Subcutaneous adipose tissue (tissue), 4 donors: ENCODE measurements around the gene MVK. TPM values are rescaled to one million over a fixed set of nuclear protein-coding genes. Genes with fewer than 3 reads are reported as not detected.

Experiments used
- total RNA-seq, 4 donors: library from RNA; depleted of rRNA; stranded (reverse); fragments of >200 nt; gene quantifications; one replicate each; pipeline ENCODE4 v1.1.0, GENCODE V29; 2016
- TF ChIP-seq, protein P1 (sequence below): fragments of 450-650 bp; IDR thresholded peaks from one replicate; pipeline ENCODE4 v1.5.1; 2016; ENCODE audit warnings: low read depth, mild to moderate bottlenecking, control low read depth, antibody characterized with exemption, moderate library complexity

Gene MVK
- total RNA-seq, 4 donors from 2014 or later, result 5.4 to 15.1 (median 11.5) TPM

DNA sequence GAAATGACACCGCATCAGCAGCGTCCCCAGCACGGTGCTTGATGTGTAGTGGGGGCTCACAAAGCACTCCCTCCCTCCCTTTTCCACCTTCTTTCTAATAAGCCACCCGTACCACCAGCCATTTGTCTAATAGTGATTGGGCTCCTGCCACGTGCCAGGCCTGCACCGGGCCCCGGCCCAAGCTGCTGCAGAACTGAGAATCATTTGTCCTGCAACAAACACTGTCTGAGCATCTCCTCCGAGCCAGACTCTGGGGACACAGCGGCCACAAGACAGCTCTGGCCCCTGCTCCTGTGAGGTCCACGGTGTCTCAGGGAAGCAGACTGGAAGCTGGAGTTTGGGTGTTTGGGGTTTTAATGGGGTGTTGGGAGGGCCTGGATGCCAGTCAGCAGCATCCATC, 43.9 kb downstream of the MVK start:
- TF ChIP-seq, protein P1, sequence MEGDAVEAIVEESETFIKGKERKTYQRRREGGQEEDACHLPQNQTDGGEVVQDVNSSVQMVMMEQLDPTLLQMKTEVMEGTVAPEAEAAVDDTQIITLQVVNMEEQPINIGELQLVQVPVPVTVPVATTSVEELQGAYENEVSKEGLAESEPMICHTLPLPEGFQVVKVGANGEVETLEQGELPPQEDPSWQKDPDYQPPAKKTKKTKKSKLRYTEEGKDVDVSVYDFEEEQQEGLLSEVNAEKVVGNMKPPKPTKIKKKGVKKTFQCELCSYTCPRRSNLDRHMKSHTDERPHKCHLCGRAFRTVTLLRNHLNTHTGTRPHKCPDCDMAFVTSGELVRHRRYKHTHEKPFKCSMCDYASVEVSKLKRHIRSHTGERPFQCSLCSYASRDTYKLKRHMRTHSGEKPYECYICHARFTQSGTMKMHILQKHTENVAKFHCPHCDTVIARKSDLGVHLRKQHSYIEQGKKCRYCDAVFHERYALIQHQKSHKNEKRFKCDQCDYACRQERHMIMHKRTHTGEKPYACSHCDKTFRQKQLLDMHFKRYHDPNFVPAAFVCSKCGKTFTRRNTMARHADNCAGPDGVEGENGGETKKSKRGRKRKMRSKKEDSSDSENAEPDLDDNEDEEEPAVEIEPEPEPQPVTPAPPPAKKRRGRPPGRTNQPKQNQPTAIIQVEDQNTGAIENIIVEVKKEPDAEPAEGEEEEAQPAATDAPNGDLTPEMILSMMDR, result no peak

DNA sequence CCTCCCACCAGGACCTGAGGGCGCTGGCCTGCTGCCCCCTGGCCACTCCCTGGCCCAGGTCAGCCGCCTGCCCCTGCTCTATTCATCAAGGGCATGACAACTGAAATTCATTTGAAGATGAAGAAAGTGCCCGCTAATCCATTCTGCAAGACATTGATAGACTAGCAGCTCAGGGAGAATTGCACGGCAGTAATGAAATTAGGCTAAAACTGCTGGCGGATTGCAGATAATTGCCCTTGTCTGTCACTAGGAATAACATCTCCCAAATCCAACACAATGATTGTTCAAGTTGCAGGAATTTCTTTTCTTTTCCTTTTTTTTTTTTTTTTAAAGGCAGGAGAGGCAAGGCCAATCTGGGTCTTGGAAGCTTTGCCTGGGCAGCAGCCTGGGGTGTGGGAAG, 44.5 kb downstream of the MVK start:
- TF ChIP-seq, protein P1, result no peak

DNA sequence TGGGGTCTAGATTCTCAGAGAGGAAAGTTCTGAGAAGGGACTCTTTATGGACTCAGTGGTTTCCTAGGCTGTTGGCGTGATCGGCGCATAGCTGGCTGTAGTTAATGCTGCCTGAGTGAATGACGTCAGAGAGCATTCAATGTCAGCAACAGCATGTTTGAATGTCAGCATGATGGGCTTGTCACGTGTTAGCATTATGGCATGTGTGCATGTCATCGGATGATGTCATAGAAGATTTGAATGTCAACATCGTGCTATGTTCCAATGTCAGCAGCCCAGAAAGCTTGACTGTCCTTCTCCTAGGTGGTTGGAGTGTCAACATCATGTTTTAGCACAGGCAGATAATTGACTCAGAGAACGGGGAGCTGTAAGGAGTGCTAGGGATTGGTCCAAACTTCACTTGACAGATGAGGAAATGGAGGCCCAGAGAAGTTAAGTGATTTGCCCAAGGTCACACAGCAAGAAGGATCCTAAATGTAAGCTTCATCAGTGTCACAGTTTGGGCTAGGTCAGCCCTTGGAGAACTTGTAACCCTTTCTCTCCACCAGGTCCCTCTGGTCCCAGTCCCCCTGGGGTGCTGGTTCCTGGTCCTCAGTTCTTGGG, 45.5 kb downstream of the MVK start:
- TF ChIP-seq, protein P1, result no peak

DNA sequence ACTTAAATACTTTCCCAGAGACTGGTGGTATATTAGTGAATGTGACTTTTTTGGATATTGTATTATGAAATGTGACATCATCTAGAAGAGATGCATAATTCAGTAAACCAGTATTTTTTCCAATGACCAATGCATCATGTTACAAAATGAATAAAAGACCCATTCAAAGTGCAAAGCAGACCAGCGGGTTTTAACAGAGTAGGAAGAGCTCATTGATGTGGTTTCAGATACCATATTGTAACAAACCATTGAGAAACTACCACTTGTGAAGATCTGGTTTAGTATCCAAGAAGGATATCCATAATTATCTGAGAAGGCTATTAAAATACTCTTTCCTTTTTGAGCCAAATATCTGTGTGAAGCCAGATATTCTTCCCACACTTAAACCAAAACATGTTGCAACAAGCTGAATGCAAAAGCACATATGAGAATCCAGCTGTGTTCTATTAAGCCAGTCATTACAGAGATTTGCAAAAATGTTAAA, 47.7 kb downstream of the MVK start:
- TF ChIP-seq, protein P1, result no peak

DNA sequence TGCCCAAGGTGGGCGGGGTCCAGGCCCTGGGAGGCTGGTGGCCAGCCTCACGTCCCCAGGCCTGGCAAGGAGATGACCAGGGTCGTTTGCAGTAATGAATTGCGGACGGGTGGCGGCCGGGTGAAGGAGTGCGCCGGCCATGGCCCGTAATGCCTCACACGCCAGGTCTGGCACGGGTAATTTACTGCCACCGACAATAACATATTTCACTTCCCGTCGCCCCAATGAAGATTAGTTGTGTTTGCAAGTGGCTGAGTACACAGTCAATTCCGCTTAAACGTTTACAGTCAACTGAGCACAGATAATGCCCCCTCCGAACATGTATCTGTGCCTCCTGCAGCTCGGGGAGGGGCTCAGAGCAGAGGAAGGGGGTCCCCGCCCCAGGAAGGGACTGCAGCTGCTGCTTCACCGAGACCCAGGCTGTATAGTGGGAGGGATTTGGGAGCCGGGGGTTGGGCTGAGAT, 48.3 kb downstream of the MVK start:
- TF ChIP-seq, protein P1, result no peak

DNA sequence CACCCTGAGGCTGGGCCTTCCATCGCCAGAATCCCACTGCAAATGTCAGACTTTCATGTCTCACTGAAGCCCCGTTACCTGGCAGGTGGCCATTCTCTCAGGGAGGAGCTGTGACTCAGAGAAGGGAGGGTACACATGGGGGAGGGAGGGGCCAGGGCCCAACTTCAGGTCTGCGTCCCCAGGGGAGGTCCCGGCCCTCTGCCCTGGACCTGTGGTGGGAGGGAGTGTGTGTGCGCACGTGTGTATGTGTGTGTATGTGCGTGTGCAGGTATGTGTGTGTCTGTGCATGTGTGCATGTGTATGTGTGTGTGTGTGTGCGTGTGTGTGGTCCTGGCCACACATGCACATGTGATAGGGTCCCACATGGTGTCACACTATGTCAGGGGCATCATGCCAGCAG, 50.9 kb downstream of the MVK start:
- TF ChIP-seq, protein P1, result no peak

DNA sequence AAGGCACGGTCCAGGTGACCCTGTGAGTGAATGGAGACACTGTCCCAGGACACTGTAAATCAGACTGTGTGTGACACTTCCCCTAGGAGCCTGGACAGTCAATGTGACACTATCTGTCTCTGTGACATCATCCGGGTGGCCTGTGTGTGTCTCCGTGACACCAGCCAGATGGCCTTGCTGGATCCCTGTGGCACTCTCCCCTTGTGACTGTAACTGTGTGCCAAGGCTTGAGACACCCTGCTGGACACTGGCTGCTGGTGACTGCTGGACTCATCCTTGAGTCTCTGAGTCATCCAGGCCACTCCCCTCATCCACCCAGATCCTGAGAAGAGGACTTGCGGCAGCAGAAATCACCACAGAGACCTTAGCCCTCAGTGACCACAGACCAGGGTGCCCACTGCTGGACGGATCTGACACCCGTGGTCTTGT, 51.6 kb downstream of the MVK start:
- TF ChIP-seq, protein P1, result no peak
